ENCODE results near the gene SERBP1.
"Not testable (repeated sequence)": the region's sequence is repeated elsewhere in the genome, so short reads cannot be mapped to it uniquely, and the experiment has no call there.

SERBP1 gene

DNA sequence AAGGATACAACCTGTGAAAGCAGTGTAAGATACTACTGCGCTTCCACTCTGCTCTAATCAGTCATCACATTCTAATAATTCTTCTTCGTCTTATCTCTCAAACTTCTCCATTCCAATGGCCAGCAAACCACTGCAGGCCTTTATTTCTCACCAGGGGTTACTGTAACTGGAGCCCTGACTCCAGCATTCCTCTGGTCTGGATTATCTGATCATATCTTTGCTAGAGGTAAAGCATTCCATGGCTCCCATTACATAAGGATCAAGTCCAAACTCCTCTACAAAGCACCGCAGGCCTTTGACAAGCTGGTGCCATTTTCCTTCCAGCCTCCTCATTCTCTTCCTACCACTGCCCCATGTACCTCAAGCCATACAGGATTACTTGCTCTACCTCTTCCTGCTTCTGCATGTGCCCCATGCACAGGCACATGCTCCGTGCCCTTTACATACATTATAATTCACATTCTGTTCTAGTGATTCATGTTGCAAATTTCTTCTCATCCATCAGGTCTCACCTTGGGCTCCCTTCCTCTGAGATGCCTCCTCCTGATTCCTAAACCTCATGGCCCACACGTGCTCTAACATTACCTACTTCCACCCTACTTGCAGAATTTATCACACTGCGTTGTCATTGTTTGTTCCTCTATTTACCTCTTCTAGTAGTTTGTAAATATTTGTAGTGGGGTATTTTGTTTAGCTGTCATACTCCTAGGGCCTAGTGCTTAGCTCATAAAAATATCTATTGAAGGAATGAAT, 9.3 kb upstream of the SERBP1 start:
- DNase-seq = no peak

DNA sequence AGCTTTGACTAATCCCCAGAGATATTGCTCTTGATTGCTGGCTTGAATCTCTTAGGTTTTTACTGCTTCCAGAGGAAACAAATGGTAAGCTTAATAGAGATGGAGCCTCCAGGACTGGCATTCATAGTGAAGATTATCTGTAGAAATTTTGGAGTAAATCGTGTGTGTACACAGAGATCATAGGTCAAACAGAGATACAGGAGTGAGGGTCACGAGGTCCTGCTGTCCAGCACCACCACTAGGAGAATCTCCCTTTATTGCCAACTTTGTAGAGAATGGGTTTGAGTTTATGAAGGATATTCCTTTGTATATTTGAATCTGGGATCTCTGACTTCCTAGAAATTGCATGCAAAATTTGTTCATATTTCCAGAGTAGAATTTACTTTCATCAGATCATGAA, 7.8 kb upstream of the SERBP1 start:
- no peak for DNase-seq

DNA sequence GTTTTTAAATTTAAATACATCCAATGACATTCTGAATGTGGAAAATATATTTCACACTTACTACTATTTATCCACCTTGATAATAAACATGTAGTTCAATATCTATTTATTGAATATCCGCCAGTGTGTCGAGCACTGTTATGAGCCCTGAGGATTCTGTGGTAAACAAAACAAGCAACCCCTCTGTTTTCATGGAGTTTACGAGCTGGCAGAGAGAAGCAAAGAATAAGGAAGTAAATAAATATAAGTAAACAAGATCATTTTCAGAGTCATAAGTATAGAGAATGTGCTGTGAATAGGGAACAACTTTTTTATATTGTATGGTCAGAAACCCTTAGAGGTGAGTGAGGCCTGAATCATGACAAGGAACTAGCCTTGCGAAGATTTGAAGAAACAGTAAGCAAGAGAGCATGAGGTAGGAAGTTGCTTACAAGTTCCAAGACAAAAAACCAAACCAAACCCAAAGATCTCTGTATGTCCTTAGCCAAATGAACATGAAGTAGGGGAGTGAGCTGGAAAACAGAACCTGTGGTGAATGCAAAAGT, 6.4 kb upstream of the SERBP1 start:
- DNase-seq = no peak

DNA sequence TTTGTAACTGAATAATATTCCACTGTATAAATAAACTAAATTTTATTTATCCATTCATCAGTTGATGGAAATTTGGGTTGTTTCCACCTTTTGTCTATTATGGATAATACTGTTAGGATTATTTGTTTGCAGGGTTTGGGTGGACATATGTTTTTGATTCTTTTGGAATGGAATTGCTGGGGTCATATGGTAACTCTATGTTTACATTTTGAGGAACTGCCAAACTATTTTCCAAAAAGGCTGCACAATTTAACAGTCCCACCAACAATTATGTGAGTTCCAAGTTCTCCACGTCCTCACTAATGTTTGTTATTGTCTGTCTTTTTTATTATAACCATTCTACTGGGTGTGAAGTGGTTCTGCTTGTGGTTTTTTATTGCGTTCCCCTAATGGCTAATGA, 4.3 kb upstream of the SERBP1 start:
- DNase-seq = no peak

DNA sequence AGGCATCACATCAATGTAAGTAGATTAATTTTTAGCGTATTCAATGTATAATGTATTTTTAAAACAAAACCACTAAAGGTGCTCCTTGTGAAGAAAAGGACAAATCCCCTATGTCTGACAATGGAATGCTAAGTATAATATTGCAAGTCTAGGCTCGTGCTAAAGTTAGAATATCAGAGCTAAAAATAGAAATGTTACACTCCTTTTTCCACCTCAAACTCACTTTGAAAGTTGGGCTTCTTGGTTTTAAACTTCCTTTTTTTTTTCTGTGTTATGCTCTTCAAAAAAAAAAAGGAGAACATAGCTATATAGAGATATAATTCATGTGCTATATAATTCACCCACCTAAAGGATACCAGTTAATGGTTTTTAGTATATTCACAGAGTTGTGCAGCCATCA, 3.6 kb upstream of the SERBP1 start:
- DNase-seq = no peak

DNA sequence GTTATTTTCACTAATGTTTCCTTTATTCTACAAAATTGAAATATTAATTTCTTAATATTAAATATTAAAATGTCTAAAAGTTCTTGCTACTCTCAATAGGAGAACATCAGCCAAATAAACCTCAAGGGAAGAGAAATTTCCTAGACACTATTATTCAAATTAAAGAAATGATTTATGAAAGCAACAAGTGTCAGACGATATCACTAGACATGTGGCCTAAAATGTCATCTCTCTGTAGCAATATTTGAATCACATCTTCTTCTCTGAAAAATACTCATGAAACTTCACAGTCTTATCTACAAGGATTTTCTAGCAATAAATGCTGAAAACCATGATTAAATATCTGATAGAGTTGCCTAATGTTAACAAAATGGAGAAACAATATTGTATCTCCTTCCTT, 2.5 kb upstream of the SERBP1 start:
- no peak for DNase-seq

DNA sequence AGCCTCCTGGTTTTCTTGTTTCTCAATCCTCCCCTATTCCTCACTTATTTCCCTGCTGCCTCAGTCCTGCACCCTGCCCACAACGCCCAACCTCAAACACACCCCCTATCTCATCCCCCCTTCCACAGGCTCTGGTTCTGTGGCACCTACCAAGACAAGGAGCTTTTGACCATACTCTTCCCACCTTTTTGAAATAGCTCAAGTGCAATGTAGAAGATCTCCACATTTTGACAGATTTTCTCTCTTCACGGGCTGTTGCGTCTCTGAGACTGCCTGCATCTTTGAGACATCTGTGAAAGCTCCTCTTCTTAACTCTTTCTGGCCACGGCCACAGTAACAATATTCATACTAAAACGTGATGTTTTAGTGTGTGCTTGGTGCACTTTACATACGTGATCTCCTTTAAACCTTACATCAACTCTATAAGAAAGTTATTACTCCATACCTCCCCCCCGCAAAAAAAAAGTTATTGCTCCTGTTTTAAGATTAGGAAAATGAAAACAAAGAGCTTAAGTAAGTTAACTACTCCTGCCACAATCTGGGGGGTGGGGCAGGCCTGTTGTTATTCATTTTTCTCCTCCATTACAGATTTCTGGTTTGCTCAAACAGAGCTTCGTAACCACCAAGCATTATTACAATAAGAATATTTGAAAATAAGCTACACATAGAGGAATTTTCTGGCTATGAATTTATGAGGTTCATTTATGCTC, 1.8 kb upstream of the SERBP1 start:
- no peak for DNase-seq

DNA sequence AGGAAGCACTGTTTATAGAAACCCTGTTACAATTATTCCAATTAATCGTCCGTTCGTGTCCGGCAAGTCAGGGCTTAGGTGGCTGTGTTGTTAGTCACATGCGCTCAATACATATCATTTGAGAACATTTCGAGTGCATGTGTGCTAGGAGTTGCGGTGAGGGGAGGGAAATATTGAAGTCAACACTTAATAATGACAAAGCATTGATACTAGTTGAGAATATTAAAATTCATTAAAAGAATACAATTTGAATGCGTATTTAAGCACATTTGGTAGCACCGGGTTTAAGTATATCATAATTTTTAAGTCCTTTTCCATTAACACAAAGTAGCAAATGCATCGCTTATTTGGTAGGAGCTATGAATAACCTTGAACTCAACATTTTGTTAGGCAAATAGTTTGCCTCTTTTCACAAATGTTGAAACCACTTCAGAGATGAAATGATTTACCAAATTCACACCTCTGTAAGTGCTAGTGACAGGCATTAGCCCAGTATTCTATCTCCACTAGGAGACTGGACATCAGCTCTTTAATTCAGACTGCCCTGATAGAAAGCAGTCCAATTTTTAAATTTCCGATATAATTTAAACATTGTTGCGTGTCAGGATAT, 1.1 kb upstream of the SERBP1 start:
- DNase-seq = peak in 1 of 2 donors; percentile 38

DNA sequence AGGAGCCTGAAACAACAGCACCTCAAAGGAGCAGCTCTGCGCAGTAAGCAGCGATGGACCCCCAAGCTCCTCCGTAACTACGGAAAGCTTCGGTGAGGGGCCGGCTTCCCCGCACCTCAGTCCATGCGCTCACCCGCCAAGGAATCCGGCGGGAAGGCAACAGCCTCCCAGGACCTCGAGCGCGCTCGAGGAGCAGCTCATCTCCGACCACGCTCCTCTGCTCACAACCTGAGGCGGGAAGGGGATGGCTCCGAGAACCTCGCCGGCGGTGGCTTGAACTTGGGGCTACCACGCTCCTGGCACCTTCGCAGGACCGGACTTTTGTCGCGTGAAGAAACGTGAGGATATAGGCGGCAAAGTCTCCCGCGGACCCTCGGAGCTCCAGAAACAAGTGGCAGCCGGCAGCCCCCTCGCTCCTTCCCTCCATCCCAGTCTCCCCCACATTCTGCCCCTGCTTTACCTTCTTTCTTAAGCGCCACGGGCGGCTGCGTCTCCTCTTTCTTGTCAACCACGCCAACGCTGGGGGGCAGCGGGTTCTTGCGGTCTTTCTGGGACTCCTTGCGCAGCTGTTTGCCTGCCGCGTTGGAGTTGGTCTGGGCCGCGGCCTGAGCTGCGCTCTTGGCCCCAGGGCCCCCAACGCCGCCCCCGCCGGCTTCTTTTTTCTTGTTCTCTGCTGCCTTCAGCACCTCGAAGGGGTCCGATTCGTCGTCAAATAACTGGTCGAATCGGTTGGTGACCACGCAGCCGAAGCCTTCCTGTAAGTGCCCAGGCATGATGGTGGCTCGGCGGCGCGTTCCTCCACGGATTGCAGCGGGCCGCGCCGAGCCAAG, 459 bp downstream of the SERBP1 start:
- peak in 1 of 2 donors; percentile 38 for DNase-seq

DNA sequence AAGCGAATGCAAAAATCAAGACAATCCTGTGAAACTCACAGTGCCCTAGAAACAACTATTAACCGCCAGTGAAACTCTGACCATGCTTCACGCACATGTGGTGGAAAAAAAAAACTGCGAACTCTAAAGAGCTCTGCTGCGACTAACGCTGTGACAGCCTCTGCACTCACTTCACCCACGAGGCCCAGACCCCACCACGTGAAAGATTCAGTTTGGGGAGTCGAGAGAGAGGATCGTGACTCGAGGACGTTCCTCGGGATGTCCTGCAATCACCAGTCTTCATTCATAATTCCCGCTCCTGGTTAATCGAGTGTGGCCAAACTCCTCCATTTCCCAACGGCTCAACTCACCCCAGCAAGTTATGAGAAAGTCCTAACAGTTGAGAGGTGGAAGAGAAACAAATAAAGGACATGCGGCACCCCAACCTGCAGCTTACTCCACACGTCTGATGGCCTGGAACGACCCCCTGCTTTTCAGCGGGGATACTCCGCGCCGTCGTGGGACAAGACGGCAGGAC, 1.1 kb downstream of the SERBP1 start:
- peak in 1 of 2 donors; percentile 44 for DNase-seq

DNA sequence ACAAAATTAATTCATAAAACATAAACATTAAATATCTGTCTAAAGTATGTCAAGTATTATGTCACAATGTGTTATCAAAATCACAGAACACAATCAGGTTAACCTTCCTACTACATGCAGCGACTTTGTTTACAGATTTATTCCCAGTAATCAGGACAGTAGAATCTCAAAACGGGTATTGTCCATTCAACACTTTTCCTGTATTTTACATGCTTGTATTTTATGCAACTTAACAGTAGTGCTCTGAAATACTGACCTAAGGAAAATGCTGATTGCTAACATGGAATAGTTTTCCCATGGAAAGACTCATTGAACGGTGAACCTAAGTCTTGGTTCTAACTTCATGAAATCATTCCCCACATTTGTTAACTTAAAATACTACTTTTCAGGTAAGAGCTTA, 2.3 kb downstream of the SERBP1 start:
- no peak for DNase-seq

DNA sequence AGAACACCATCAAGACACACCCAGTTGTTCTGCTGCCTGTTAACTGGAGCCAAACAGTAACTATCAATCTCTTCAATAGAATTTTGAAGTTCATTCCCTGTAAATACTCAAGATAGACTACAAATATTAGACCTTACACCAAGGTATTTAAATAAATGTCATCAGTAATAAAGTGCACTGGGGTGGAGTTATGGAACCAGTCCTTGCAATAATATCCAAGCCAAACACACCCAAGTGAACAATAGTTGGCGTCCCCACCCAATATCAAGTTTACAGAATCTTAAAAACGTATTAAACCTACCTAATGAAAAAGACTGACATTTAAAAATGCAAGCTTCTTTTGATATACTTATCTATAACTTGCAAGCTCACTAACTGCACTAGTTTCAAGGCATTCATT, 2.7 kb downstream of the SERBP1 start:
- DNase-seq = no peak

DNA sequence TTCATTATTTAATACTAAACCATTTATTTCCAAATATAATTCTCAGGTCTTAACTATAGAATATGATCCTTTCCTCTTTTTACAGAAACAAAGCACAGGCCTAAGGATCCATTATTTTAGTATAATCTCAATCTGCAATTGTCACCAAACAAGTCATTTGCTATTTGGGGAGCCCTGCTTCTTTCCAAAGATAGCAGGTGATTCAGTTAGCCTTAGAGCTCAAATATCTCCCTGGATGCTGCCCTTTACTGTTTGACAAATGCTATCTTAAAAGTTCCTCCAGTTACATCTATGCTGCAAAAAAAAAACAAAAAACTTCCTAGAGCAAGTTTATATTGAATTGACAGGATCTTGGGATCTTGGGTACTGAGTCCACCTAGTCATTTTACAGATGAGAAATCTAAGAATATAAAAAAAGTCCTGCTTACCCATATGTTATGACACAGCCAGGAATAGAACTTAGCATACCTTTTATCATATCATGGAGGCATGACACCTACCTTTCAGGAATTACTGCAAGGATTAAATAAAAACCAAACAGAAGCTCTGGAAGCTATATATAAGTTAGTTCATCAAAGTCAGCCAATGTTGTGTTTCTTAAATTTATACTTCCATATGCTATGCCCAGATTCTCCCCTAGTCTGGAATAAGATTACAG, 9.2 kb downstream of the SERBP1 start:
- no peak for DNase-seq

DNA sequence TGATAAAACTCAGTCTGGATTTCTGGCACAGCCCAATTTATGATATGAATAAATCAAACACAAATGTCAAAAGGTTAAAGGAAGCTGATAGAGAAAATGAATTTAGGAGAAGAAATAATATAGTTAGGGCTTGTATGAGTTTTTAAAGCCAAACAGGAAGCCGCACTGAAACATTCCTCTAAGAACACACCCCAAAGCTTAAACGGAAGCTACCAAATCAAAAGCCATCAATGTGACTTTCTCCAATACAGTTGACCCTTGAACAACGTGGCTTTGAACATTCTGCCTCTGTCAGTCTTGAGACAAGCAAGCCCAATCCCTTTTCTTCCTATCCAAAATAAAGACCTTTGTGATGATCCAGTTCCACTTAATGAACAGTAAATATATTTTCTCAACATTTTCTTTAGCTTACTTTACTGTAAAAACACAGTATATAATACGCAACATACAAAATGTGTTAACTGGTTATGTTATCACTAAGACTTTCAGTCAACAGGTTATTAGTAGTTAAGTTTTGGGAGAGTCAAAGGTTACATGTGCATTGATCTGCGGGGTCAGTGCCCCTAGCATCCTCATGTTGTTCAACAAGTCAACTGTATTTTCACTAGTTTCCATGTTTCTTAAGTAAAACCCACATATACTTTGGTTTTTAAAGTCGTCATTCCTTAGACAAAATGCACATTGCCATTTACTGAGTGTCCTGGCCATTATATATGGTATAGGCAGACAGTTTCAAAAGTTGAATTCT, 11.2 kb downstream of the SERBP1 start:
- no peak for DNase-seq

DNA sequence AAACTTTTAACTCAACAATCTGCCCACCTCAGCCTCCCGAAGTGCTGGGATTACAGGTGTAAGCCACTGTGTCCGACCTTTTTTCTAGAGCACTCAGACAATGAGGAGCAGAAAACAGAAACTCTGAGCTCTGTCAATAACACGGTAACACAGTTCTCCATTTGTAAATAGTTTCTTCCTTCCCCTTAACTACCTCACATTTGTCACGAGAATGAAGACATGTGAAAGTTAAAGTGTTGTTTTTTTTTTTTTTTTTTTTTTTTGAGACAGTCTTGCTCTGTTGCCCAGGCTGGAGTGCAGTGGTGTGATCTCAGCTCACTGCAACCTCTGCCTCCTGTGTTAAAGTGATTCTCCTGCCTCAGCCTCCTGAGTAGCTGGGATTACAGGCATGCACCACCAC, 12.5 kb downstream of the SERBP1 start:
- not testable (repeated sequence) for DNase-seq

DNA sequence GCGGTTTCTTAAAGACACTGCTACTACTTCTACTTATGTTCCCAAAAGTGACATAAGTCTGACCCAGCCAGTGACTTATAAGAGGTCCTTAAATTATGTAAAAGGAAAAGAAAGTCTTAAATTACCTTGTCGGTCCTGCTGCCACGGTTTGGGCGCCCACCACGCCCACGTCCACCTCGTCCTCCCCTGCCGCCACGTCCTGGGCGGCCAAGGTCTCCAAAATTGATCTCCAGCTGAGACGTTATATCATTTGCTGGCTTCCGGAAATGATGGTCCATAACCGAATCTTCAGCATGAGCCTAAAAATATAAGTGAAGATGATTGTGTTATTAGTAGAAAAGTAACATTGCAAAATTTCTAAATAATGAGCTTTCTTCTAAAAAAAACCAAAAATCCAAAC, 15.2 kb downstream of the SERBP1 start:
- no peak for DNase-seq

DNA sequence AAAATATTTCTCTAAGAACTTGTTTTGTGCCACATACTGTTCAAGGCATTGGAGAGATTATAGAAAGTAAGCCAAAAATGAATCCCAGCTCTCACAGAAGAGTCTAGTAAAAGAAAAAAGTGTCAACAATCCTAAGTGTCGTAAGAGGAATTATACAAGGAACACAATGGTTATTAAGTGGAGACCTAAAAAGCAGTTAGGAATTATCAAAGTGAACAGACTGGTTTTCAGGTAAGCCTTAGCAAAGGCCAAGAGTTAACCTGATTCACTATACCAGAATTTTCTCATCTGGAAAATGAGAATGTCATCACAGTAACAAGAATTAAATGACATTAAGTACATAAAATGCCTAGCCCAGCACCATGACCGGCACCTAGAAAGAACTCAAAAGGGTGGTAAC, 15.6 kb downstream of the SERBP1 start:
- DNase-seq = no peak

DNA sequence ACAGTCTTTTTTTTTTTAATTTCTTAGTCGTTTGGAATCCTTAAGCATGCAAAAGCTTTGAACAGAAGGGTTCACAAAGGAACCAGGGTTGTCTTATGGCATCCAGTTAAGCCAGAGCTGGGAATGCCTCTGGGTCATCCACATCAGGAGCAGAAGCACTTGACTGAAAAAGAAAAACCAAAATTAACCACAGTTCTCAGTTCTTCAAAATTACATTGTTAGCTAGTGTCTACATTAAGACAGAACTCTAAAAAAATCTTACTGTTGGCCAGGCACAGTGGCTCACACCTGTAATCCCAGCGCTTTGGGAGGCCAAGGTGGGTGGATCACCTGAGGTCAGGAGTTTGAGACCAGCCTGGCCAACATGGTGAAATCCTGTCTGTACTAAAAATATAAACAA, 17.1 kb downstream of the SERBP1 start:
- DNase-seq = not testable (repeated sequence)

DNA sequence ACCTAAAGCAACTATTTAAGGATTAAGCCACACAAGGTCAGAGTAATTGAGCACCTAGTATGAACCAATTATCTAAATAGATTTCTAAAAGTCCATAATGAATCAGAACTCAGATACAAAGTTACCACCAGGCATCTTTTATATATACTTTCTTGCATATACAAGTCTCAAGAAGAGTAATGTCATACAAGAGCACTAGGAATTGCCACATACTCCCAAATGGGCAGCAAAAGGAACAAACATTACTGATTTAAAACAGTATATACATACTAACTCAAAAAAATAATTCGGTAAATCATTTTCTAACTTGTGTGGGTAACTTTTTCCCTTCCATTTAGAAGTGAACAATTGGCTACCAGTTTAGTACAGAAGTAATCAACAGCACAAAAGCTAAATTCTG, 22.1 kb downstream of the SERBP1 start:
- DNase-seq = no peak

DNA sequence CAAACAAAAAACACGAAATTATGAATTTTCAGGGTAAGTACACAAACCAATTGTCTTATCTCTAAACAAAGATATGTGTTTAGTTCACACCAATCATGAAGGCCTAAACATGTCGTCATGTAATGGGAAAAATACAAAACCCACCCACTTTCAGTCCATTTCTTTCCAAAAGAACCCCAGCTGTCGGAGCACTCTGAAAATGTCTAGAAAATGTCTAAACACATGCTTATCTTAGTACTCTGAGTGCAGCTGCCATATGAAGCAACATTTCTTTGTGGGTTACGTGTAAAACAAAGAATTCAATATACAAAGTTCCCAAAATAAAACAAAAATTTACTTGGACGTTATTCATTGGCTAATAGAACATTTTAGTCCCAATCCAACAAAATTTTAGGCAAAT, 22.7 kb downstream of the SERBP1 start:
- no peak for DNase-seq

DNA sequence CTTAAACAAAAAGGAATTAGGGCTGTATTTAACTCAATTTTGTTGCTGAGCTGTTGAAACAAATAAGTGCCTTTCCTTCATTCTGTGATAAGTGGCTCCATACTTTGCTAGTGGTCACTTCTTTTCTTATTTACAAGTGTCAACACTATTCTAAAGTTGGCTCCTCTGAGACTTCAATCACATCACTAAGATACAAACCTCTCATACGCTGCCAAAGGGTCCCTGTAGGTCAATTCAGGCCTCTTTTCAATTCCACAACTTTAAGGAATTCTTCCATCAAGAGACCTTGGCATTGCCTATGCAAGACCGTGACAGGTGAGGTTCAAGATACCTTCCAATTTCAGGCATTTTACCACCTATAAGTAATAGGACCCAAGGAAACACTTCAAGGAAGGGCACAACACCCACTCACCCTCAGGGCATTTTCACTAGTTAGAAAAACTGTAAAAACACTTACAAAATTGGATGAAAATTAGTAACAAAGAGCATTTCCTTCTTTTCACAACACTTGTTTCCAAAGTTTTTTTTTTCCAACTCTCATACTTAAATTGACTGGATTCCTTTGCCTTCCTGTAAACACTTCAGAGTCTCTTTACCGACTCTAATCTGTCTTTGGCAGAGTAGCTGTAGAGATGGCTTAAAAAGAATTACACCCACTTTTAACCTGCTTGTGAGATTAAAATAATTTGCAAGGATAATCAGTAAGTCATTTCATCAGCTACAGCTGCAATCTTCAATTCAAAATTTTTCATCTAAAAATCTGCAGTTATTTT, 24.5 kb downstream of the SERBP1 start:
- DNase-seq = no peak
